ENCODE results near the gene SYTL1. TPM values are rescaled to one million over a fixed set of nuclear protein-coding genes. Genes with fewer than 3 reads are reported as not detected.

SYTL1 gene
- total RNA-seq, 1 donor from 2014 or later = 47.2 TPM

GRCh38 chr1:27302612-27303011 lies 39.2 kb upstream of the SYTL1 start:
- DNase-seq (ENCODE audit: low read depth) = no peak
- H3K27me3 ChIP-seq (ENCODE audit: control insufficient read depth, insufficient read depth, low read length) = no peaks in the 10 kb centered on the region
- H3K4me3 ChIP-seq (ENCODE audit: low read depth, low read length) = no peak overlapping the region
- no peaks in the 10 kb centered on the region for H3K36me3 ChIP-seq (ENCODE audit: control insufficient read depth, insufficient read depth, low read length)
- no peak for TF ChIP-seq CTCF (IDR thresholded peaks at IDR 0.05; ENCODE audit: insufficient read depth, low read length, poor library complexity, severe bottlenecking)

- no peak for DNase-seq (ENCODE audit: low read depth)
- Histone ChIP-seq H3K27me3 (ENCODE audit: control insufficient read depth, insufficient read depth, low read length) (no peaks in the 10 kb centered on the region), H3K36me3 (ENCODE audit: control insufficient read depth, insufficient read depth, low read length) (no peaks in the 10 kb centered on the region), H3K4me3 (ENCODE audit: low read depth, low read length) (no peak overlapping the region)
- no peak for TF ChIP-seq CTCF (IDR thresholded peaks at IDR 0.05; ENCODE audit: insufficient read depth, low read length, poor library complexity, severe bottlenecking)
Observed at GRCh38 chr1:27303509-27303908, 38.3 kb upstream of the SYTL1 start.

GRCh38 chr1:27306071-27306470 lies 35.8 kb upstream of the SYTL1 start:
- Histone ChIP-seq H3K4me3 (ENCODE audit: low read depth, low read length) (no peak overlapping the region), H3K27me3 (ENCODE audit: control insufficient read depth, insufficient read depth, low read length) (no peaks in the 10 kb centered on the region), H3K36me3 (ENCODE audit: control insufficient read depth, insufficient read depth, low read length) (no peaks in the 10 kb centered on the region)
- no peak for DNase-seq (ENCODE audit: low read depth)
- no peak for TF ChIP-seq CTCF (IDR thresholded peaks at IDR 0.05; ENCODE audit: insufficient read depth, low read length, poor library complexity, severe bottlenecking)

- DNase-seq (ENCODE audit: low read depth) = no peak
- Histone ChIP-seq H3K4me3 (ENCODE audit: low read depth, low read length) (no peak overlapping the region), H3K27me3 (ENCODE audit: control insufficient read depth, insufficient read depth, low read length) (no peaks in the 10 kb centered on the region), H3K36me3 (ENCODE audit: control insufficient read depth, insufficient read depth, low read length) (no peaks in the 10 kb centered on the region)
- TF ChIP-seq CTCF (IDR thresholded peaks at IDR 0.05; ENCODE audit: insufficient read depth, low read length, poor library complexity, severe bottlenecking) = no peak
Observed at GRCh38 chr1:27306892-27307761, 34.7 kb upstream of the SYTL1 start.

GRCh38 chr1:27307874-27308598 lies 33.8 kb upstream of the SYTL1 start:
- no peak for TF ChIP-seq CTCF (IDR thresholded peaks at IDR 0.05; ENCODE audit: insufficient read depth, low read length, poor library complexity, severe bottlenecking)

More at GRCh38 chr1:27307874-27308598, 33.8 kb upstream of the SYTL1 start:
- H3K36me3 ChIP-seq (ENCODE audit: control insufficient read depth, insufficient read depth, low read length) = no peaks in the 10 kb centered on the region
- no peak for DNase-seq (ENCODE audit: low read depth)
- H3K27me3 ChIP-seq (ENCODE audit: control insufficient read depth, insufficient read depth, low read length) = no peaks in the 10 kb centered on the region
- no peak overlapping the region for H3K4me3 ChIP-seq (ENCODE audit: low read depth, low read length)
